BLaER1 (cell line): ENCODE results near the gene DHX34.
A peak's percentile ranks its signal among the peaks of the same experiment; 100 is the strongest.
"Not testable (repeated sequence)": the region's sequence is repeated elsewhere in the genome, so short reads cannot be mapped to it uniquely, and the experiment has no call there.

Source experiments
- H3K27ac ChIP-seq: shearing (Covaris generic); formaldehyde crosslinking; 2 replicates; pipeline ENCODE4 v1.8.1; 2022
- H3K27me3 ChIP-seq: shearing (Covaris generic); formaldehyde crosslinking; 2 replicates; pipeline ENCODE4 v1.8.1; 2022
- H3K36me3 ChIP-seq: shearing (Covaris generic); formaldehyde crosslinking; 2 replicates; pipeline ENCODE4 v1.8.1; 2022
- H3K4me1 ChIP-seq: shearing (Covaris generic); formaldehyde crosslinking; 2 replicates; pipeline ENCODE4 v1.8.1; 2022
- H3K4me2 ChIP-seq: shearing (Covaris generic); formaldehyde crosslinking; 2 replicates; pipeline ENCODE4 v1.8.1; 2022
- H3K4me3 ChIP-seq: shearing (Covaris generic); formaldehyde crosslinking; 2 replicates; pipeline ENCODE4 v1.8.1; 2022
- H3K9ac ChIP-seq: shearing (Covaris generic); formaldehyde crosslinking; 2 replicates; pipeline ENCODE4 v1.8.1; 2022
- H3K9me3 ChIP-seq: shearing (Covaris generic); formaldehyde crosslinking; 2 replicates; pipeline ENCODE4 v1.8.1; 2022
- H4K20me1 ChIP-seq: shearing (Covaris generic); formaldehyde crosslinking; 2 replicates; pipeline ENCODE4 v1.8.1; 2022
- Cebpa-rat ChIP-seq: shearing (Covaris generic); IDR thresholded peaks from 2 replicates; pipeline ENCODE4 v1.8.1; 2022

The DHX34 gene

DNA sequence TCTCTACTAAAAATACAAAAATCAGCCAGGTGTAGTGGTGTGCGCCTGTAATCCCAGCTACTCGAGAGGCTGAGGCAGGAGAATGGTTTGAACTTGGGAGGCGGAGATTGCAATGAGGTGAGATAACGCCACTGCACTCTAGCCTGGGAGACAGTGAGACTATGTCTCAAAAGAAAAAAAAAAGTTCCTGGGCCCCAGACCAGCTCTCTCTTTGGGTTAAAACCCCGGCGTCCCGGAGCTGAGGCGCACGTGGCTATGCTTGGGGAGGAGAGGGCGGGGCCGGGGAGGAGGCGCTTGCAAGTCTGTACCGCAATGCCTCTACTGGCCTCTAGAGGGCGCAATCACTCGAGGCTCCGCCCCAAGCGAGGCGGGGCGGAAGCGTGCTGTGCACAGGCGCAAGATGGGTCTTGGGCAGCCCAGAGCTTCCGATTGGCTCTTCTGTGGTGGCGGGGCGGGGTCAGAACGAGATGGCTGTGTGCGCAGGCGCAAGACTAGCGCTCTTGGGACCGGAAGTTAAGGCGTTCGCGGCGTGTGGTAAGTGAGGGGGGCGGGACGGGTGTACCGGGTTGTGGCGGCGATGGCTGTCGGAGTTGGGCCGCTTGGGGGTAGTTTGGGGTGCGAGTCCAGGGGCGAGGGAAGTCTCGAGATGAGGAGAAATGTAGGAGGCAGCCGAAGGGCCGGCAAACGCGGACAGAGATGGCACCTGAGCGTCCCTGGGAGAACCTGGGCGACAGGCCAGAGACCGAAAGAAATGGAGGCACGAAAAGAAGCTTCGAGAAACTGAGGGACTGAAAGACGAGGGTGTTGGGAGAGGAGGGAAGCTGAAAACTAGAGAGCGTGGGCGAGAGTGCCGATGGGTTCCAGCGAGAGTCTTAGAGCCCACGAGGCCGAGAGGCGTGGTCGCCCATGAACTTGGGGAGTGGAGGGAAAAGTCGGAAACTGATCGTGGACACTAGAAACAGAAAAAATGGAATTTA, at the start of gene DHX34:
Gene DHX34, plus strand, starts transcription at position 497 of the 977 bp plus-strand sequence. CDS start 3,716 bp downstream, outside the sequence.
- Histone ChIP-seq H3K36me3 (peaks cover 31% of the 10 kb centered on the region), H3K27me3 (no peaks in the 10 kb centered on the region), H3K4me1 (peaks cover 31% of the 10 kb centered on the region), H4K20me1 (peaks cover 30% of the 10 kb centered on the region), H3K27ac (peak within 1 kb of the TSS; percentile 79), H3K9me3 (no peaks in the 10 kb centered on the region), H3K4me2 (peak within 1 kb of the TSS; percentile 99), H3K4me3 (peak within 1 kb of the TSS; percentile 93), H3K9ac (peak within 1 kb of the TSS; percentile 91)
- TF ChIP-seq Cebpa-rat: no peak

DNA sequence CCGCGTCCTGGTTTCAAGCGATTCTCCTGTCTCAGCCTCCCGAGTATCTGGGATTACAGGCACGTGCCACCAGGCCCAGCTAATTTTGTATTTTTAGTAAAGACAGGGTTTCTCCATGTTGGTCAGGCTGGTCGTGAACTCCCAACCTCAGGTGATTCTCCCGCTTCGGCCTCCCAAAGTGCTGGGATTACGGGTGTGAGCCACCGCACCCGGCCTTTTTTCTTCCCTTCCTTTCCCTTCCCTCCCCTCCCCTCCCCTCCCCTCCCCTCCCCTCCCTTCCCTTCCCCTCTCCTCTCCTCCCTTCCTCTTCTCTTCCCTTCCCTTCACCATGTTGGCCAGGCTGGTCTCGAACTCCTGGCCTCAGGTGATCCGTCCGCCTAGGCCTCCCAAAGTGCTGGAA, 48.2 kb upstream of the DHX34 start:
- Histone ChIP-seq H3K4me1 (peaks cover 44% of the 10 kb centered on the region), H4K20me1 (peaks cover 14% of the 10 kb centered on the region; the same call in 1 of the 2 replicates), H3K4me2 (peak overlapping the region; percentile 62), H3K27me3 (peaks cover 61% of the 10 kb centered on the region)
- not testable (repeated sequence) for H3K27ac ChIP-seq, H3K9me3 ChIP-seq, H3K9ac ChIP-seq, H3K4me3 ChIP-seq, H3K36me3 ChIP-seq

DNA sequence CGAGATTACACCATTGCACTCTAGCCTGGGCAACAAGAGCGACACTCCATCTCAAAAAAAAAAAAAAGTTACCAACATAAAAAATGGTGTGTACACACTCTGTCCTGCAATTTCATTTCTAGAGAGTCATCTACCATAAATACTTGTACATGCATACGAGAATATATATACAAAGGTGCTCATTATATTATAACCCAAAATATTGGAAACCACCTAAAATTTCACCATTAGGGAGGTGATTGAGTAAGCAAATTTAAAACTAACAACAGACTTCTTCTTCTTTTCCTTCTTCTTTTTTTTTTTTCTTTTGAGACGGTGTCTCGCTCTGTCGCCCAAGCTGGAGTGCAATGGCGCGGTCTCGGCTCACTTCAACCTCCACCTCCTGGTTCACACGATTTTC, 46.9 kb upstream of the DHX34 start:
- Histone ChIP-seq H3K36me3 (no peaks in the 10 kb centered on the region), H4K20me1 (peaks cover 14% of the 10 kb centered on the region; the same call in 1 of the 2 replicates), H3K27ac (no peak overlapping the region), H3K27me3 (peaks cover 72% of the 10 kb centered on the region), H3K9ac (no peak overlapping the region), H3K4me3 (no peak overlapping the region), H3K4me1 (peaks cover 39% of the 10 kb centered on the region), H3K9me3 (no peaks in the 10 kb centered on the region), H3K4me2 (no peak overlapping the region; the same call in 1 of the 2 replicates)
- no peak for TF ChIP-seq Cebpa-rat

- Histone ChIP-seq H3K9me3 (no peaks in the 10 kb centered on the region), H3K4me1 (peaks cover 44% of the 10 kb centered on the region), H3K36me3 (no peaks in the 10 kb centered on the region), H3K4me3 (no peak overlapping the region), H3K9ac (no peak overlapping the region), H3K27ac (no peak overlapping the region), H4K20me1 (peaks cover 12% of the 10 kb centered on the region; the same call in 1 of the 2 replicates), H3K4me2 (no peak overlapping the region), H3K27me3 (peaks cover 77% of the 10 kb centered on the region)
- no peak for TF ChIP-seq Cebpa-rat
Observed at GRCh38 chr19:47303966-47304365, 45.1 kb upstream of the DHX34 start.

DNA sequence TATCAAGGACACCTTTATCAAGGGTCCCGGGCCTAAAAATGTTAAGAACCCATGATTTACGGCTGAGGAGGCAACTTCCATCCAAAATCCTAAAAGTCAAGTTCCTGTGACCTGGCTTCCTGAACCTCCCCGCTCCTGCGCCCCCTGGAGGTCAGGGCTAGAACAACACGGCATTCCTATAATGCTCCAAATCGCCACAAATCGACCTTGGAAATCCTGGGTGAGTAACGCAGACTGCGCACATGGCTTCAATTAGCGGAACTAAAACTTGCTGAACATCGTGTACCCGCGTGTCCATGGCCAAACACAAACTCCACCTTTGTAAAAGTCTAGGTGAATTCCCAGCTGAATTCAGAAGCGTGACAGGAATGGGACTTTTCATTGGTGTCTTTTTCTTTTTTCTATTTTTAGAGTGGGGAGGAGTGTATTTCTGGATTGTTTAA, 43.8 kb upstream of the DHX34 start:
- peaks cover 43% of the 10 kb centered on the region for H3K4me1 ChIP-seq
- peaks cover 83% of the 10 kb centered on the region for H3K27me3 ChIP-seq
- H3K4me3 ChIP-seq: no peak overlapping the region
- H3K27ac ChIP-seq: no peak overlapping the region
- no peaks in the 10 kb centered on the region for H3K36me3 ChIP-seq
- no peak overlapping the region for H3K9ac ChIP-seq
- H3K4me2 ChIP-seq: no peak overlapping the region
- no peaks in the 10 kb centered on the region for H3K9me3 ChIP-seq
- peaks cover 13% of the 10 kb centered on the region; the same call in 1 of the 2 replicates for H4K20me1 ChIP-seq
- TF ChIP-seq Cebpa-rat: no peak

- Histone ChIP-seq H3K4me3 (no peak overlapping the region), H3K4me2 (no peak overlapping the region), H3K4me1 (peaks cover 33% of the 10 kb centered on the region), H3K9me3 (no peaks in the 10 kb centered on the region), H3K27ac (no peak overlapping the region), H3K27me3 (peaks cover 93% of the 10 kb centered on the region), H3K9ac (no peak overlapping the region), H4K20me1 (peaks cover 22% of the 10 kb centered on the region; the same call in 1 of the 2 replicates), H3K36me3 (no peaks in the 10 kb centered on the region)
- no peak for TF ChIP-seq Cebpa-rat
Observed at GRCh38 chr19:47306303-47306702, 42.8 kb upstream of the DHX34 start.

GRCh38 chr19:47309038-47309437, 40.1 kb upstream of the DHX34 start:
- peaks cover 25% of the 10 kb centered on the region; the same call in 1 of the 2 replicates for H4K20me1 ChIP-seq
- no peak overlapping the region for H3K27ac ChIP-seq
- no peak for TF ChIP-seq Cebpa-rat
- peaks cover 86% of the 10 kb centered on the region for H3K27me3 ChIP-seq
- H3K9ac ChIP-seq: no peak overlapping the region
- H3K9me3 ChIP-seq: no peaks in the 10 kb centered on the region
- H3K4me2 ChIP-seq: peak overlapping the region; percentile 77
- peaks cover 20% of the 10 kb centered on the region for H3K4me1 ChIP-seq
- H3K36me3 ChIP-seq: no peaks in the 10 kb centered on the region
- H3K4me3 ChIP-seq: no peak overlapping the region

- peaks cover 80% of the 10 kb centered on the region for H3K27me3 ChIP-seq
- H4K20me1 ChIP-seq: peaks cover 25% of the 10 kb centered on the region; the same call in 1 of the 2 replicates
- no peak within 1 kb of the TSS for H3K9ac ChIP-seq
- no peaks in the 10 kb centered on the region for H3K9me3 ChIP-seq
- H3K4me1 ChIP-seq: peaks cover 20% of the 10 kb centered on the region
- H3K36me3 ChIP-seq: no peaks in the 10 kb centered on the region
- no peak within 1 kb of the TSS for H3K27ac ChIP-seq
- peak within 1 kb of the TSS; percentile 77 for H3K4me2 ChIP-seq
- TF ChIP-seq Cebpa-rat: no peak
- no peak within 1 kb of the TSS for H3K4me3 ChIP-seq
Observed at GRCh38 chr19:47309608-47310007, 39.5 kb upstream of the DHX34 start, which contains the start of gene C5AR1. C5AR1 (plus strand) TSS chr19:47309861; CDS start chr19:47309896, 35 bp downstream.

DNA sequence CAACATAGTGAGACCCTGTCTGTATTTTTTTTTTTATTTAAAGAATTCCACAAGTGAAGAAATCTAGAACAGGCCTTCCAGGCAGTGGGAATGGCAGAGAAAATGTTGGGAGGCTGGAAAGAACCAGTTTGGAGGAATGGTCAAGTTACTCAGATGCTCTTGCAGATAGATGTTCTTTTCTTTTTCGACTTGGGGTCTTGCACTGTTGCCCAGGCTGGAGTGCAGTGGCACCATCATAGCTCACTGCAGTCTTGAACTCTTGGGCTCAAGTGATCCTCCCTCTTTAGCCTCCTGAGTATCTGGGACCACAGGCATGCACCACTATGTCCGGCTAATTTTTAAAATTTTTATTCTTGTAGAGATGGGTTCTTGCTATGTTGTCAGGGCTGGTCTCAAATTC, 38.8 kb upstream of the DHX34 start:
- peaks cover 73% of the 10 kb centered on the region for H3K27me3 ChIP-seq
- no peak for TF ChIP-seq Cebpa-rat
- H3K4me2 ChIP-seq: no peak overlapping the region
- no peak overlapping the region for H3K4me3 ChIP-seq
- H3K4me1 ChIP-seq: peaks cover 20% of the 10 kb centered on the region
- no peaks in the 10 kb centered on the region for H3K9me3 ChIP-seq
- peaks cover 25% of the 10 kb centered on the region; the same call in 1 of the 2 replicates for H4K20me1 ChIP-seq
- H3K9ac ChIP-seq: no peak overlapping the region
- no peak overlapping the region for H3K27ac ChIP-seq
- H3K36me3 ChIP-seq: no peaks in the 10 kb centered on the region

DNA sequence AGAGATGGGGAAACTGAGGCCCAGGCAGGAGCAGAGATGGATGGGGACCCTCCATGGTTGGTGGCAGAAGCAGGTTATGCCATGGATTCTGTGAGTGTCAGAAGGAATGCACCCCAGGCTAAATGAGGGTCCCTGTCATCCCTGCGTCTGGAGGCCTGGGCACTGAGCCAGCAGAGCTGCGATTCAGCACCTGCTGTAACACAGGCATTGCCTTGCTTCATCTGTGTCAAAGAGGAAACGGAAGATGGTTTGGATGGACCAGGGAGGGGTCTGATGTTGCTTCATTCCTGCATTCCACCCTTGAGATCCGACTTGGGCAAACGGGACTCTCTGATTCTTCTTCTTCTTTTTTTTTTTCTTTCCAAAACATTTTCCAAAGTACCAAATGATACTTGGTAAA, 38.3 kb upstream of the DHX34 start:
- H3K27ac ChIP-seq: no peak overlapping the region
- H3K4me1 ChIP-seq: peaks cover 20% of the 10 kb centered on the region
- peaks cover 25% of the 10 kb centered on the region; the same call in 1 of the 2 replicates for H4K20me1 ChIP-seq
- no peak overlapping the region for H3K9ac ChIP-seq
- no peaks in the 10 kb centered on the region for H3K9me3 ChIP-seq
- no peak overlapping the region for H3K4me2 ChIP-seq
- no peak for TF ChIP-seq Cebpa-rat
- H3K27me3 ChIP-seq: peaks cover 68% of the 10 kb centered on the region
- H3K36me3 ChIP-seq: no peaks in the 10 kb centered on the region
- H3K4me3 ChIP-seq: no peak overlapping the region
